ENCODE measurements around the gene NANOS3.
A peak's percentile ranks its signal among the peaks of the same experiment; 100 is the strongest.

The NANOS3 gene
- long read RNA-seq, donor 1, result 0 reads
- long read RNA-seq, donor 2, result 0 reads
- long read RNA-seq, donor 3, result 0 reads
- long read RNA-seq, donor 4, result 0 reads
- long read RNA-seq, donor 5, partial matches to known transcripts, result 0 of 1 reads
- long read RNA-seq, donor 5, other reads (novel, unspliced or antisense), result 0 of 1 reads
- long read RNA-seq, donor 6, result 0 reads
- long read RNA-seq, donor 7, result 0 reads
- long read RNA-seq, donor 8, result 0 reads

DNA sequence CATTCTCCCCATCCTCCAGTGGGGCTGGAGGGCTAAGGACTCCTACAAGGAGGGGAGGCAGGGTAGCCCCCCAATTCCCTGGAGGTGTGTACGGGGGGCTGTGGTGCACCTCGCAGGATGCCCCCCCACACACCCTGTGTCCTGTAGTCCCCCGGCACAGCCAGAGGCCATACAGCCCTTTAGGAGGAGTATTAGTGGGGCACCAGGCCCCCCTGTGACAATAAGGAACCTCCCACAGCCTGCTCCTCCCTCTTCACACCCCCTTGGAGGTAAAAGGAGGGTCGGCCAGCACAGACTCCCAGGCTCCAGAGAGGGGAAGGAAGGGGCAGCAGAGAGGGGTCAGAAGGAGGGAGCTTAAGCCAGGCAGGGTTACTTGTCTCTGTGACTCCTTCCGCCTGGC, at the start of gene NANOS3:
Gene NANOS3, plus strand, starts transcription at position 301 of the 400 bp plus-strand sequence. CDS start 115 bp downstream, outside the sequence.
- DNase-seq, result no peak

DNA sequence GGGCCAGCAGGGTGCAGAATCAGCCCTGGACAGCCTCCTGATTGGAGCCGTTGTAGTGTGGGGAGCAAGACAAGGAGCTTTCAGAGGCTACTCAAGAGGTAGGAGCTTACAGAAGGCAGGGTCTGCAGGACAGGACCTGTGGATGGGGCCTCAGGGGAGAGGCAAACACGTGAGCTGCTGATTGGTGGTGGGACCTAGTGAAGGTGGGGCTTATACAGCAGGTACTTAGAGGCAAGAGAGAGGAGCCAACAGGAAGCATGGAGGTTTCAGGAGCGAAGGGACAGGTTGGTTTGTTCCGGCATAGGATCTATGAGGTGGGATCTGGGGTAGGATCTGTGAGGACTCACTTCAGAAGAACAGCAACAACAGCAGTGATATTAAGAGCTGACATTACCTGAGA, 49.3 kb upstream of the NANOS3 start:
- DNase-seq, result no peak

- no peak for DNase-seq
Observed at GRCh38 chr19:13830114-13830740, 46.7 kb upstream of the NANOS3 start.

GRCh38 chr19:13830741-13831536, 46.0 kb upstream of the NANOS3 start:
- no peak for DNase-seq

- DNase-seq, result no peak
Observed at GRCh38 chr19:13831537-13832467, 45.1 kb upstream of the NANOS3 start.

DNA sequence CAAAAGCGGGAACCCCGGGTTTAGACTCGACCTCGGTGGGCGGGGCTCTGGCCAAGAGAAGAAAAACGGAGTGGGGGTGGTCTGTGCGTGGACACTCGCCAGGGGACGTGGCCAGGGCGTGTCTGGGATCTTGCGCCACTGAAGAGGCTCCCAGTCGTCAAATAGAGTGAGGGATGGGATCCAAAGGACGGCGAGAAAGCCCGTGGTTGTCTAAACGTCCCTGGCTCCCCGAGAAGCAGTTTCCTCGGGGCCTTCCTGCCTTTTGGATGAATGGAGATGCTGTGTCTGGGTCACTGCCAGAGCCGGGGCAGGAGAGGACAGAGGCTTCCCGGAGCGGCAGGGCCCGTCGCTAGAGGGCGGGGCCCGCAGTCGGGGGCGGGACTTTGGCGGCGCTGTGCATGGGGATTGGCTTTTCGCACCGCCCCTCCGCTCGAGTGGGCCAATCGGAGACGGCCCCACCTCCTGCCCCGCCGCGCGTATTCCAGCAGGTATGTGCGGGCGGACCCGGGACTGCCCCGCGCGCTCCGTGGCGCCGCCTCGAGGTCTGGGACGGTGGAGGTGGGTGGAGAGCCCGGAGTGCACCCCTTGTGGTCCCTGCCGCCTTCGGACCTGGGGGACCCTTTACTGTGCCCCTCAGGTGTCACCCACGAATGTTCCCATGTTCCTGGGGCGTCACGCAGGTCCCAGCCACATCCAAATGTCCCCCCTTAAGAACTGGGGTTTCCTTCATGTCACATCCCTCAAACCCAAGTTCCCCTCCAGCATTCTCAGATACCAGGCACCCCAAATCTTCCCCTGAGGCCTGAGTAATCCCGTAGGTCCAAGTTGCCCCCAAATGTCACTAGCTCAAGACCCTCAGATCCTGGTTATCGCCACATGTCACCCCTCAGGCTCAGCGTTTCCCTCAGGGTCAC, 43.3 kb upstream of the NANOS3 start:
- DNase-seq, result peak; percentile 86

DNA sequence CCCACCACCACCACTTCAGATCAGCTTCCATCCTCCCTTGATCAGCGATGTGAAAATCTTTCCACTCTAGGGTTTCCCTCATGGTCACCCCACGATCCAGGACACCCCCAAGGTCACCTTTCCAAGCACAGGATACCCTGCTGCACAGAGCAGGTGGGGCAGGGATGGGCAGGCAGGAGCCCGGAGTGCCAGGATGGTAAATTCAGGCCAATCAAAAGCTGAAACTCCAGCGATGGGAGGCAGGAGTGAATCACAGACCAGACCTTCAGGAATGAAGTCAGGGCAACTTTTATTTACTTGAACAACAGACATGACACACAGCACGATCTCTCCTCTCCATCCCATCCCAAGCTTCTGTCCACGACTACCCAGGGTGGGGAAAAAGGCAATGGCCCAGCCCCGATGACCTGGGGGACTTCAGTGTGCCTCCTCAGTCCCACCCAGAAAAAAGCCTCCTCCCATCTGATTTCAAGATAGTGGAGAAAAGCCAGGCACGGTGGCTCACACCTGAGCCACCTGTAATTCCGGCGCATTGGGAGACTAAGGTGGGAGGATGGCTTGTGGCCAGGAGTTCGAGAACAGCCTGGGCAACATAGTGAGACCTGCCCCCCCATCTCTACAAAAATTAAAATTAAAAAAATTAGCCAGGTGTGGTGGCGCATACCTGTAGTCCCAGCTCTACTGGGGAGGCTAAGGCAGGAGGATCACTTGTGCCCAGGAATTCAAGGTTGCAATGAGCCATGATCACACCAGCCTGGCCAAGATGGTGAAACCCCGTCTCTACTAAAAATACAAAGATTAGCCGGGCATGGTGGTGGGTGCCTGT, 42.5 kb upstream of the NANOS3 start:
- no peak for DNase-seq

- DNase-seq, result peak; percentile 39
Observed at GRCh38 chr19:13835791-13836723, 40.9 kb upstream of the NANOS3 start.

GRCh38 chr19:13838435-13839129, 38.4 kb upstream of the NANOS3 start:
- DNase-seq, result no peak

- peak; percentile 63 for DNase-seq
Observed at GRCh38 chr19:13839130-13839937, 37.6 kb upstream of the NANOS3 start.

DNA sequence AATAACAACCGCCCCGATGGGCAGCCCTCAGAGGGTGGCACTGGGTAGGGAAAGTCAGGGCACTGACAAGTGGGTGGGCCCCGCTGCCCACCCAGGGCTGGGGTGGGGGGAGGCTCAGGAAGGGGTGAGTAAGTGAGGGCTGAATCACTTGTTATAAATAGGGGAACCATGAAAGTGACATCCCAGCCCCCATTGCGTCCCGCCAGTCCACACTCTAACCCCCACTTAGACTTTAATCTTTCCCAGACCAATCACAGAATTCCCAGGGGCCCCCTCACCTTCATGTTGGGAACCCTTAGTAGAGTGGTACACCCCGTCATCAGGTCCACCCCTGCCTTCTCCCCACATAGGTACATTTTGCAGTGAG, 37.0 kb upstream of the NANOS3 start:
- no peak for DNase-seq

- DNase-seq, result no peak
Observed at GRCh38 chr19:13840305-13841085, 36.4 kb upstream of the NANOS3 start.

GRCh38 chr19:13841086-13841961, 35.6 kb upstream of the NANOS3 start:
- no peak for DNase-seq

GRCh38 chr19:13841962-13842290, 35.0 kb upstream of the NANOS3 start:
- no peak for DNase-seq

- DNase-seq, result peak; percentile 78
Observed at GRCh38 chr19:13842291-13843103, 34.4 kb upstream of the NANOS3 start.
